ENCODE measurements around the gene IGF1R.

Gene IGF1R

DNA sequence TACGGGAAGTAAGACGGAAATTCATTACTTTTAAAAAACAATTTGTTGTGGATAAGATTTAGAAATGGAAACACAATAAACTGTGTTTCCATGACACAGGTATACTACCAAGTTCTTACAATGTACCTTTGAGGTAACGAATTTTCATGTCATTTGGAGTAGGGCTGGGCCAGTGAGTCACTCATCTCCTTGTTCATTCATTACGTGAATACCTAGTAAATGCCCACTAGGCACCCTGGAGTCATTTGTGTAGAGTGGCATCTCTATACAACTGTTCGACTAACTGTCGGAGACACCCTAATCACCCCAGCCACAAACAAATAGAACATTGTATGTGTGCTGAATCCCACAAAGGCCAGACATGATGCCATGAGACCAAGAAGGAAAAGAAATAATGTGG is 94.8 kb downstream of the IGF1R start:
- no peak for DNase-seq (ENCODE audit: low spot score)
- no peak for FAIRE-seq

- no peak for FAIRE-seq
Observed at GRCh38 chr15:98744506-98744905, 96.2 kb downstream of the IGF1R start.

GRCh38 chr15:98745179-98745578 is 96.8 kb downstream of the IGF1R start:
- FAIRE-seq (no peak), DNase-seq (ENCODE audit: low spot score) (no peak)

More at GRCh38 chr15:98744506-98744905, 96.2 kb downstream of the IGF1R start:
- no peak for DNase-seq (ENCODE audit: low spot score)

GRCh38 chr15:98745650-98746374 is 97.5 kb downstream of the IGF1R start:
- FAIRE-seq: no peak

DNA sequence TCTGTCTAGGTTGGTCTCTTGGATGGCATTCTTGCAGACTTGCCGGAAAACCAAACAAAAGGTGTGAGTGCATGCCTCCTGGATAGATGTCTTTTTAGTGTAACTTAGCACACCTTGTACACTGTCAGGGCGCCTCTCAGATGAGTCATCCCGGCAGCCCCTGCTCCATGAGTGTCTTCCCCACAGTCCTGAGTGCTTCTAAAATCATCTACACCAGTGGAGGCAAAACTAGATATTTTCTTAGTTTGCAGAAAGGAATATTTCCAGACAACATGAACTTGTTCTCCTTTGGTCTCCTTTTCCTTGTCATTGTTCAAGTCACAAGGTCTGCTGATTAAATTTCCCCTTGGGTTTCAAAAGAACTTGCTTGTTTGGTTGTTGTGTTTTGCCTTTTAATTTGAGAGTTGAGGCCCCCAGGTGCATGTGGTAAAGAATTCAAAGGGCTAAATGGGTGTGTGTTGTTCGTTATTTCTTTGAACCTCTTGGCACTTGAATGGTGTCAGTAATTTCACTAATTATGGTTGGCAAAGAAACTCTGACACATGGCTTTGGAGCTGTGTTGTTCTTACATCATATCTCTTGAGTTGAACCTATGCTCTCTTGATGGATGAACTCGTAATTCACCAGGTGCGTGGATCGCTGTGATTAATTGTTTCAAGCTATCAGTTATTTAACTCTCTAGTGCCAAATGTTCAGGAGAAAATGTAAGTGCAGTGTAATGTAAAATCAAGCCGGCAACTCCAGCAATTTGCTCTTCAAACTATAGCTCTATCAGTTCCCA is 98.2 kb downstream of the IGF1R start:
- DNase-seq (ENCODE audit: low spot score) (no peak), FAIRE-seq (no peak)

More at GRCh38 chr15:98745650-98746374, 97.5 kb downstream of the IGF1R start:
- no peak for DNase-seq (ENCODE audit: low spot score)

DNA sequence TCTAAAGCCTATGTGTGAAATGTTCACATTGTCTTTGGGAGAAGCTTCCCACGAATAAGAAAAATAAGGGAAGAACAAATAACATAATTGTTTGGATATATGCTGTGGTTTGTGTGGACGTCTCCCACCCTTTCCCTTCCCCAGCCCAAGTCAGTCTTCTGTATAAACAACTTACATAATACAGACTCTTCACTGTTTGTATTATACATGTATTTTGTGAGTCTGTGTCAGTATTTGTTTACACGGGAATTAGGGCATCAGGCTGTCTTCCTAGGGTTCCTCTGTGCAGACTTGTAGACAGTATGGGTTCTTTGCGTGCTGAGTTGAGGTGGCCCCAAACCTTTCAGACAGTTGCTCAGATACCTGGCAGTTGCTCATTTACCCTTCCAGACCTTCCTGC is 103.4 kb downstream of the IGF1R start:
- no peak for FAIRE-seq
- no peak for DNase-seq (ENCODE audit: low spot score)

DNA sequence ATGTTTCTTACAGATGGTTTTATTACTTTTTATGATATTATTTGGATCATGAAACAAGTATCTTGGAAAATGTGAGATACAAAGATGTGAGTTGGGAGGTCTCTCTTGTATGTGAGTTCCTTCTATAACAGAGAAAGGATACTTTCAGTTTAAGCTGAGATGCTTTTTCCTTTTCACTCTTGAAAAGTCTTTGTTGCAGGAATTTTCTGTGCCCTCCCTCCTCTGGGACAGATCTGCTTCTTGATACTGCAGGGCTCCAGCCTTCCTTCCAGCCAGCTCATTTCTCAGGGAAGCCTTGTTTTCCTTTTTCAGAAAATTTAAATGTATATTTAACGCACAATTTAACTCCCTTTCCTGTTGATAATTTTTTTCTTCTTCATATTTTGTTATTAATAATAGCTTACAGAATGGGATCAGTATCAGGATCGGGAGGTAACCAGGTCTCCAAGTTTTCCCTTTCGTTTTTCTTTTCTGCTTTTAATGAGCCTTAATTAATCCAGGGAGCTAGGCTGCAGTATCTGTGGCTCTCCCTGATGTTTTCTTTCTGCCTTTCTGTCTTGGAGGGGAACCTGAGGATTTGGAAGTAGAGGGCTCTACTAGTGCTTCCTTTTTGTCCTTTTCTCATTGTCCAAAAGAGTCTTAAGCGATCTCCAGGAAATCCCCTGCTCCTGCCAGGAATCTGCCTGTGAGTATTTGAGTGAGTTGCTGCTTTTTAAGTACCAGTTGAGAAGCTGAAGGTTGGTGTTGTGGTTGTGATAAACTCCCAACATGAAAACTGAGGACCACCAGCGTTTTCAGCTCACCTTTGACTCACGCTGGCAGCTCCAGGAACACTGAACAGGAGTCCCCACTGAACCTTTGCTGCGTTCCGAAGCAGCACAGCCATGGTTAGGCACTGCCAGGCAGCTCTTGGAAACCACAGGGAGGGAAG is 105.7 kb downstream of the IGF1R start:
- DNase-seq (ENCODE audit: low spot score): peak; percentile 53

GRCh38 chr15:98754657-98755022 is 106.3 kb downstream of the IGF1R start:
- DNase-seq (ENCODE audit: low spot score) (no peak), FAIRE-seq (no peak)

More for the DNA sequence above, 105.7 kb downstream of the IGF1R start:
- FAIRE-seq: peak; percentile 29

GRCh38 chr15:98755138-98755537 is 106.8 kb downstream of the IGF1R start:
- FAIRE-seq (peak; percentile 54), DNase-seq (ENCODE audit: low spot score) (no peak)

DNA sequence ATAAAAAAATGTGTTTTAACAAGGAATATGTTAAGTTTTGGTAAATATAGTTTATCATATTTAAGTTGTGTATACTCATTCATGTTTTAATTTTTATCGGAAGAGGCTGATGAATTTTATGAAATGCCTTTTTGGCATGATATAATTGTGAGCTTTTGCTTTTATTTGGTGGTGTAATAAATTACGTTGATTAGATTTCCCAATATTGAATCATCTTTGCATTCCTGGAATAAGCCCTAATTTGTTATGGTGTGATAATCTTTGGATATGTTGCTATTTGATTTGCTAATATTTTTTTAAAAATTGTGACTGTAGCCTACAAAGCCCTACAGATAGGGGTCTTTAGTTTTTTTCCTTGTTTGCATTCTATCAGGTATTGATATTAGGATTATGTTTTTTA is 107.4 kb downstream of the IGF1R start:
- FAIRE-seq: no peak
- no peak for DNase-seq (ENCODE audit: low spot score)

- FAIRE-seq (no peak), DNase-seq (ENCODE audit: low spot score) (no peak)
Observed at GRCh38 chr15:98758224-98758623, 109.9 kb downstream of the IGF1R start.

- FAIRE-seq (no peak), DNase-seq (ENCODE audit: low spot score) (no peak)
Observed at GRCh38 chr15:98759277-98759676, 110.9 kb downstream of the IGF1R start.

- DNase-seq (ENCODE audit: low spot score) (no peak), FAIRE-seq (no peak)
Observed at GRCh38 chr15:98760112-98760826, 111.9 kb downstream of the IGF1R start.

GRCh38 chr15:98760975-98761374 is 112.6 kb downstream of the IGF1R start:
- FAIRE-seq: no peak
- DNase-seq (ENCODE audit: low spot score): no peak

GRCh38 chr15:98763179-98763578 is 114.8 kb downstream of the IGF1R start:
- DNase-seq (ENCODE audit: low spot score) (no peak), FAIRE-seq (no peak)

GRCh38 chr15:98764291-98764690 is 116.0 kb downstream of the IGF1R start:
- FAIRE-seq: no peak
- DNase-seq (ENCODE audit: low spot score): no peak

GRCh38 chr15:98765610-98766009 is 117.3 kb downstream of the IGF1R start:
- DNase-seq (ENCODE audit: low spot score) (no peak), FAIRE-seq (no peak)

- DNase-seq (ENCODE audit: low spot score) (no peak), FAIRE-seq (no peak)
Observed at GRCh38 chr15:98767692-98768091, 119.4 kb downstream of the IGF1R start.

DNA sequence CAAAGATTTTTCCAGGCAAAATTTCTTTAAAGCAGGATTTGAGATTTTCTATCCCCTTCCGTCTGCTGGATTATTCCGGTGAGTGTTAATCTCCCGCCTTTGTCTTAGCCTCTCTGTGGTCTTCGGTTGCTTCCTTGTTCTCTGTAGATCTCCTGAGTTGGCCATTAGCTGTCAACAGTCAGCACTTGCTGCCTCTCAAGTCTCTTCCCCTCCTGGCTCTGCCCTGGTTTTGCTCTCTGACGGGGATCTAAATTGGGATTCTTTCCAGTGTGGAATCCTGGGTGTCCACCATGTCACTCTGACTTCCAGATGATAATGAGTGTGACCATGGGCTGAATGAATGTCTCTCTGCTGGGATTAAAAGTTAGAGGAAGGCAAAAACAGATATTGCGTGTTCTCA is 121.5 kb downstream of the IGF1R start:
- no peak for DNase-seq (ENCODE audit: low spot score)
- FAIRE-seq: no peak

GRCh38 chr15:98770984-98771383 is 122.6 kb downstream of the IGF1R start:
- no peak for DNase-seq (ENCODE audit: low spot score)
- FAIRE-seq: no peak

DNA sequence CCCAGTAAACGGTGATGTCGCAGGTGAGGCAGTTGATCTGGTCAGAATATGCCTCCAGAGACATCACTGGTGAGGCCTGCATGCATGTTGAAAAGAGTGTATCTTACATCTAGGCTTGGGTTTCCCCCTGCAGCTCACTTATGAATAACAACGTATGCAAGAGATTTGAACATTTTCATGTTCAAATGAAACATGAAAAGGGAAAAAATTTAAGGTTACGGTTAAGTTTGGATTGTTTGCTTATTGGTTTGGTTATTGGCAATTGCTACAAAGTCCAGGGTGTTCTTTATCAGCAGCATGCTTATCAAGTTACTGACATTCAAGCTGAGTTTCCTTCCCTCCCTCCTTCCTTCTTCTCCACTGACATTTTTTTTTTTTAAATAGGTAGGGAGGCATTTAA is 123.2 kb downstream of the IGF1R start:
- DNase-seq (ENCODE audit: low spot score) (no peak), FAIRE-seq (no peak)

Data from RCC 7860 (cell line).